Pulmonary artery endothelial cell (primary cell): ENCODE results near the gene TMEM237. TPM values are rescaled to one million over a fixed set of nuclear protein-coding genes. Genes with fewer than 3 reads are reported as not detected.

ENCODE experiments used
- DNase-seq: peaks from one replicate; pipeline ENCODE4 v3.0.0-alpha.2; 2011; ENCODE audit warnings: low read depth, low spot score
- total RNA-seq: library from RNA; depleted of rRNA; stranded (reverse); fragments of >200 nt; gene quantifications from 2 replicates; pipeline ENCODE4 v1.2.3, GENCODE V29; 2014

TMEM237 gene
- total RNA-seq, 1 donor from 2014 or later: 31.5 TPM

- DNase-seq: no peak
Observed at GRCh38 chr2:201642086-201642578, 1.2 kb downstream of the TMEM237 start.

- DNase-seq: no peak
Observed at GRCh38 chr2:201639205-201639604, 4.1 kb downstream of the TMEM237 start.

GRCh38 chr2:201638326-201638725 is 5.0 kb downstream of the TMEM237 start:
- no peak for DNase-seq

- DNase-seq: no peak
Observed at GRCh38 chr2:201633661-201634249, 9.5 kb downstream of the TMEM237 start.

- DNase-seq: no peak
Observed at GRCh38 chr2:201631041-201631440, 12.3 kb downstream of the TMEM237 start.

GRCh38 chr2:201630577-201630976 is 12.7 kb downstream of the TMEM237 start:
- no peak for DNase-seq

GRCh38 chr2:201628545-201628944 is 14.8 kb downstream of the TMEM237 start:
- no peak for DNase-seq

- no peak for DNase-seq
Observed at GRCh38 chr2:201622306-201622970, 20.9 kb downstream of the TMEM237 start.

- peak; percentile 63 for DNase-seq
Observed at GRCh38 chr2:201621293-201621999, 21.9 kb downstream of the TMEM237 start.

GRCh38 chr2:201618744-201619662 is 24.3 kb downstream of the TMEM237 start:
- DNase-seq: no peak

- no peak for DNase-seq
Observed at GRCh38 chr2:201608021-201608420, 35.3 kb downstream of the TMEM237 start.

- no peak for DNase-seq
Observed at GRCh38 chr2:201607568-201607967, 35.7 kb downstream of the TMEM237 start.

- DNase-seq: no peak
Observed at GRCh38 chr2:201600906-201601305, 42.4 kb downstream of the TMEM237 start.

GRCh38 chr2:201597397-201597796 is 45.9 kb downstream of the TMEM237 start:
- DNase-seq: no peak

- no peak for DNase-seq
Observed at GRCh38 chr2:201580486-201580885, 62.8 kb downstream of the TMEM237 start.

- DNase-seq: no peak
Observed at GRCh38 chr2:201579536-201579935, 63.8 kb downstream of the TMEM237 start.

- no peak for DNase-seq
Observed at GRCh38 chr2:201575971-201576370, 67.3 kb downstream of the TMEM237 start.

- DNase-seq: no peak
Observed at GRCh38 chr2:201574766-201575165, 68.5 kb downstream of the TMEM237 start.

GRCh38 chr2:201572846-201573508 is 70.3 kb downstream of the TMEM237 start:
- DNase-seq: no peak
